Measurements from ENCODE around the gene CARMIL1.

Gene CARMIL1

GRCh38 chr6:25482996-25483395 is 203.8 kb downstream of the CARMIL1 start:
- Histone ChIP-seq H3K4me3 (ENCODE audit: low read length) (no peak overlapping the region), H3K36me3 (ENCODE audit: control insufficient read depth, insufficient read depth, low read length, severe bottlenecking) (peaks cover 6% of the 10 kb centered on the region), H3K4me1 (ENCODE audit: control insufficient read depth, insufficient read depth, low read length) (peaks cover 2% of the 10 kb centered on the region), H3K27me3 (replicated peaks; ENCODE audit: control insufficient read depth, insufficient read depth, low read length) (no peaks in the 10 kb centered on the region), H3K9me3 (ENCODE audit: control insufficient read depth, low read length) (no peaks in the 10 kb centered on the region), H3K9ac (ENCODE audit: low read length) (no peak overlapping the region)
- no peak for DNase-seq (ENCODE audit: low read depth)

- no peak overlapping the region for H3K4me3 ChIP-seq (ENCODE audit: low read length)
- no peak for DNase-seq (ENCODE audit: low read depth)
- H3K9me3 ChIP-seq (ENCODE audit: control insufficient read depth, low read length) = no peaks in the 10 kb centered on the region
- H3K36me3 ChIP-seq (ENCODE audit: control insufficient read depth, insufficient read depth, low read length, severe bottlenecking) = peaks cover 10% of the 10 kb centered on the region
- H3K27me3 ChIP-seq (replicated peaks; ENCODE audit: control insufficient read depth, insufficient read depth, low read length) = no peaks in the 10 kb centered on the region
- H3K9ac ChIP-seq (ENCODE audit: low read length) = no peak overlapping the region
- peaks cover 2% of the 10 kb centered on the region for H3K4me1 ChIP-seq (ENCODE audit: control insufficient read depth, insufficient read depth, low read length)
Observed at GRCh38 chr6:25483943-25484342, 204.8 kb downstream of the CARMIL1 start.

- no peak for DNase-seq (ENCODE audit: low read depth)
- no peak overlapping the region for H3K4me3 ChIP-seq (ENCODE audit: low read length)
Observed at GRCh38 chr6:25484900-25485299, 205.7 kb downstream of the CARMIL1 start.

GRCh38 chr6:25485821-25486534 is 206.8 kb downstream of the CARMIL1 start:
- Histone ChIP-seq H3K4me1 (ENCODE audit: control insufficient read depth, insufficient read depth, low read length) (peaks cover 6% of the 10 kb centered on the region), H3K36me3 (ENCODE audit: control insufficient read depth, insufficient read depth, low read length, severe bottlenecking) (peaks cover 10% of the 10 kb centered on the region), H3K9ac (ENCODE audit: low read length) (no peak overlapping the region), H3K4me3 (ENCODE audit: low read length) (no peak overlapping the region), H3K9me3 (ENCODE audit: control insufficient read depth, low read length) (no peaks in the 10 kb centered on the region), H3K27me3 (replicated peaks; ENCODE audit: control insufficient read depth, insufficient read depth, low read length) (no peaks in the 10 kb centered on the region)
- no peak for DNase-seq (ENCODE audit: low read depth)

More at GRCh38 chr6:25484900-25485299, 205.7 kb downstream of the CARMIL1 start:
- Histone ChIP-seq H3K4me1 (ENCODE audit: control insufficient read depth, insufficient read depth, low read length) (peaks cover 2% of the 10 kb centered on the region), H3K9ac (ENCODE audit: low read length) (no peak overlapping the region), H3K9me3 (ENCODE audit: control insufficient read depth, low read length) (no peaks in the 10 kb centered on the region), H3K36me3 (ENCODE audit: control insufficient read depth, insufficient read depth, low read length, severe bottlenecking) (peaks cover 10% of the 10 kb centered on the region), H3K27me3 (replicated peaks; ENCODE audit: control insufficient read depth, insufficient read depth, low read length) (no peaks in the 10 kb centered on the region)

GRCh38 chr6:25486550-25486949 is 207.4 kb downstream of the CARMIL1 start:
- DNase-seq (ENCODE audit: low read depth) = no peak
- Histone ChIP-seq H3K9me3 (ENCODE audit: control insufficient read depth, low read length) (no peaks in the 10 kb centered on the region), H3K4me1 (ENCODE audit: control insufficient read depth, insufficient read depth, low read length) (peaks cover 6% of the 10 kb centered on the region), H3K27me3 (replicated peaks; ENCODE audit: control insufficient read depth, insufficient read depth, low read length) (no peaks in the 10 kb centered on the region), H3K9ac (ENCODE audit: low read length) (no peak overlapping the region), H3K36me3 (ENCODE audit: control insufficient read depth, insufficient read depth, low read length, severe bottlenecking) (peaks cover 10% of the 10 kb centered on the region), H3K4me3 (ENCODE audit: low read length) (no peak overlapping the region)

DNA sequence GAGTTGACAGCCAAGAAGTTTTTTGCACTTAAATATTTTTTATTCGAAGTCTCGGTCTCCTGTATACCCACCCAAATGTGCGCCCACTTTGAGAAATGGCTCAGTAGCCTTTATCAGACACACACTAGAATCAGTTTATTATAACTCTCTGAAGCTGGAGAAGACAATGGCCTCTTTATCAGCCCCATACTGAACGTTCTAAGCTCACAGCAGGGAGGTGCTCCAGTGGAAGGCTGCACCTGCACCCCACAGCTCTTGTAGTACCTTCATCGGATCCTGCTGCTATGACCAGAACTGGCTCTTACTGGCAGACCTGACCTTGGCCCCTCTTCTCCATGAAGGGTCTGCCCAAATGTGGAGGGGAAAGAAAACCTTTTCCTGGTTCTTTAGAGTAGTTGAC is 207.8 kb downstream of the CARMIL1 start:
- DNase-seq (ENCODE audit: low read depth) = no peak
- H3K36me3 ChIP-seq (ENCODE audit: control insufficient read depth, insufficient read depth, low read length, severe bottlenecking) = peaks cover 10% of the 10 kb centered on the region
- peaks cover 6% of the 10 kb centered on the region for H3K4me1 ChIP-seq (ENCODE audit: control insufficient read depth, insufficient read depth, low read length)

DNA sequence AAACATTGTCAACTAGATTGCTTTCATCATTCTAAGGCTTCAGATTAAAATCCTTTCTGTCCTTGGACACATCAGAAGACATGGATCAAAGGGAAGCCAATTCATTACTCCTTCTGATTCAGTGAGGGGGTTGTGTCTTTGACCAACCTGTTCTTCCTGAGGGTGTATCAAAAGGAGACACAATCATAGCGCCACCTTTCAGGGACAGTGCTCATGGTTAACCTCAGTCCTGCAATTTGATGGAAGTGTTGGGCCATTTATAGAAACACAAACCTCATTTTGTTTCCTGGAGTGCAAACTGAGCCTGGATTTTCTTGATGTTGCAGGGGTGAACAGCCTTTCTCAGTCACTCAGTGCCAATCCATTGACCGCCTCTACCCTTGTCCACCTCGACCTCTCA is 209.0 kb downstream of the CARMIL1 start:
- no peak for DNase-seq (ENCODE audit: low read depth)
- peaks cover 6% of the 10 kb centered on the region for H3K4me1 ChIP-seq (ENCODE audit: control insufficient read depth, insufficient read depth, low read length)
- H3K27me3 ChIP-seq (replicated peaks; ENCODE audit: control insufficient read depth, insufficient read depth, low read length) = no peaks in the 10 kb centered on the region
- H3K9ac ChIP-seq (ENCODE audit: low read length) = no peak overlapping the region
- peaks cover 6% of the 10 kb centered on the region for H3K36me3 ChIP-seq (ENCODE audit: control insufficient read depth, insufficient read depth, low read length, severe bottlenecking)
- no peaks in the 10 kb centered on the region for H3K9me3 ChIP-seq (ENCODE audit: control insufficient read depth, low read length)
- no peak overlapping the region for H3K4me3 ChIP-seq (ENCODE audit: low read length)

More for the DNA sequence above, 207.8 kb downstream of the CARMIL1 start:
- no peaks in the 10 kb centered on the region for H3K27me3 ChIP-seq (replicated peaks; ENCODE audit: control insufficient read depth, insufficient read depth, low read length)
- H3K4me3 ChIP-seq (ENCODE audit: low read length) = no peak overlapping the region
- H3K9me3 ChIP-seq (ENCODE audit: control insufficient read depth, low read length) = no peaks in the 10 kb centered on the region
- H3K9ac ChIP-seq (ENCODE audit: low read length) = no peak overlapping the region

DNA sequence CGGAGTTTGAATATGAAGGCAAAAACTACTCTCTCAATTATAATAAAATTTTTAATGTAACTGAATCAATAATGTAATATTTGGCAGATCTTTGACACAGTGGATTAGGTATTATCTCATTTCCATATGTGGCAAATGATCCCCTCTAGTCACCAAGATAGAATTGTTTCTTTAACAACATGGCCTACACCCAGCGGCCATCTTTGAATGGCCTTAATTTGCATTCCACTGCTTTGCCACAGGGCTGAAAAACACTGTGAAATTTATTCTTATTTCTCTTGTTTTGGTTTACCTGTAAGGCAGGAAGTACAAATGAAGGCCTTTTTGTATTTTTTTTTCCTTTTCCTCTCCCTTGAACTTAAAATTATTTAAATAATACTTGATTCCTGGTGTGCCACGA is 210.2 kb downstream of the CARMIL1 start:
- Histone ChIP-seq H3K4me1 (ENCODE audit: control insufficient read depth, insufficient read depth, low read length) (peaks cover 4% of the 10 kb centered on the region), H3K9me3 (ENCODE audit: control insufficient read depth, low read length) (no peaks in the 10 kb centered on the region)
- DNase-seq (ENCODE audit: low read depth) = no peak

DNA sequence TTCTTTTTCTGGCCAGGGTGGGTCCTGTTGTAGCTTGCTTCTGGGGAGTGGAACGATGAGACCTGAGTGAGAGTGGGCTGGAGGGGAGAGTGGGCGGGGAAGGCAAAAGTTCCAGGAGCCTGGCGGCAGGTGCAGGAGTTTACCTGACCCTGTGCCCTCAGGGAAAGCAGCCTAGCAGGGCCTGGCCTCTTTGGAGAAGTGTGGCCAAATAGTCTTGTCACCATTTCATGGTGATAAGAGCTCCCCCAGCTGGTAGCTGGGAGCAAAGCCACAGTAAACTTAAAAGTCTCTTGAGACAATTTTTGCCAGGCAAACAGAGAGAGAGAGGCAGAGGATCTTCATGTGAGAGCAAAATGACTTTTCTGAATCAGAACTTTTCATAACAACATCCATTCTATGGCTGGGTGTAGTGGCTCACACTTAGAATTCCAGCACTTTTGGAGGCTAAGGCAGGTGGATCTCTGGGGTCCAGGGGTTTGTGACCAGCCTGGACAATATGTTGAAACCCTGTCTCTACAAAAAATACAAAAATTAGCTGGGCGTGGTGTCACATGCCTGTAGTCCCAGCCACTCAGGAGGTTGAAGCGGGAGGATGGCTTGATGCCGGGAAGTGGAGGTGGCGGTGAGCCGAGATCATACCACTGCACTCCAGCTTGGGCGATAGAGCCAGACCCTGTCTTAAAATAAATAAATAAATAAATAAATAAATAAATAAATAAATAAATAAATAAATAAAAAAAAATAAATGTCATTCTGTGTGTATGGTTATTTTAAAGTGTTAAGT is 211.0 kb downstream of the CARMIL1 start:
- peak; percentile 94 for DNase-seq (ENCODE audit: low read depth)
- H3K4me1 ChIP-seq (ENCODE audit: control insufficient read depth, insufficient read depth, low read length) = peaks cover 4% of the 10 kb centered on the region
- no peaks in the 10 kb centered on the region for H3K27me3 ChIP-seq (replicated peaks; ENCODE audit: control insufficient read depth, insufficient read depth, low read length)
- no peaks in the 10 kb centered on the region for H3K9me3 ChIP-seq (ENCODE audit: control insufficient read depth, low read length)
- peaks cover 15% of the 10 kb centered on the region for H3K36me3 ChIP-seq (ENCODE audit: control insufficient read depth, insufficient read depth, low read length, severe bottlenecking)
- H3K4me3 ChIP-seq (ENCODE audit: low read length) = no peak overlapping the region
- H3K9ac ChIP-seq (ENCODE audit: low read length) = no peak overlapping the region

More for the DNA sequence above, 210.2 kb downstream of the CARMIL1 start:
- Histone ChIP-seq H3K9ac (ENCODE audit: low read length) (no peak overlapping the region), H3K4me3 (ENCODE audit: low read length) (no peak overlapping the region), H3K27me3 (replicated peaks; ENCODE audit: control insufficient read depth, insufficient read depth, low read length) (no peaks in the 10 kb centered on the region), H3K36me3 (ENCODE audit: control insufficient read depth, insufficient read depth, low read length, severe bottlenecking) (peaks cover 12% of the 10 kb centered on the region)

DNA sequence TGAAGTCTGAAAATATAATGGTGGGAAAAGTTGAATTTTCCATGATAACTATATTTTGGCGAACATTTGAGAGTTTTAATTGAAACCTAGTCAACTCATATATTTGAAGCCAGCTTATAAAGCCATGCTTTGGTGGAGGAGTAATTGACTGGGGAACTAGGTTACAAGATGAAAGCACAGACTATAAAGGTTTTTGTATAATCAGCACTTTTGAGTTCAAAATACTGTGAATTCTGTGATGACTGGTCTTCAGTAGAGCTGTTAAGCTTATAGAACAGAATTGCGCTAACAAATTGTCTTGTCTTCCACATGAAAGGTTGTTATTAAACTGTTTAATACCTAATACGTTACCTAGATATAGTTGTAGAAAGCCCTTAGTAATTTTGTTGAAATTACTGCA is 213.8 kb downstream of the CARMIL1 start:
- no peak for DNase-seq (ENCODE audit: low read depth)
- Histone ChIP-seq H3K4me3 (ENCODE audit: low read length) (no peak overlapping the region), H3K27me3 (replicated peaks; ENCODE audit: control insufficient read depth, insufficient read depth, low read length) (no peaks in the 10 kb centered on the region), H3K4me1 (ENCODE audit: control insufficient read depth, insufficient read depth, low read length) (peaks cover 4% of the 10 kb centered on the region), H3K36me3 (ENCODE audit: control insufficient read depth, insufficient read depth, low read length, severe bottlenecking) (peaks cover 17% of the 10 kb centered on the region), H3K9me3 (ENCODE audit: control insufficient read depth, low read length) (no peaks in the 10 kb centered on the region), H3K9ac (ENCODE audit: low read length) (no peak overlapping the region)

DNA sequence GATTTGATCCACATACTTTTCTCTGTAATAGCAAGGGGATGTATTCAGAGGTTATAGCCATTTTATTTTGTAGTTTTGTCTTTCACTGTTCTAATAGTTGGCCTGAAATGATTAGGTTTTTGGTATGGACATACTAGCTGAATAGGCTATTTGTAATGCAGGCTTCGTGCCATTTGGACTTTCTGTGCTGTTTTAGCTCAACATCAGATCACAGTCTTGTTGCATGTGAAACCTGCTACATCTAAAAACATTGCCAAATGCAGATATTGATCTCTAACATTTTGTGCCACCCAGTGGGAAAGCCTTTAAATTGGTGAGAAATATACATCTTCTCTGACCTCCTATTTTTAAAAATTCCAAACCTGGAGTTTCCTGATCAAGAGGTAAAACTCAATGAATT is 215.3 kb downstream of the CARMIL1 start:
- H3K4me3 ChIP-seq (ENCODE audit: low read length) = no peak overlapping the region
- H3K27me3 ChIP-seq (replicated peaks; ENCODE audit: control insufficient read depth, insufficient read depth, low read length) = no peaks in the 10 kb centered on the region
- no peaks in the 10 kb centered on the region for H3K9me3 ChIP-seq (ENCODE audit: control insufficient read depth, low read length)
- peaks cover 5% of the 10 kb centered on the region for H3K4me1 ChIP-seq (ENCODE audit: control insufficient read depth, insufficient read depth, low read length)
- H3K36me3 ChIP-seq (ENCODE audit: control insufficient read depth, insufficient read depth, low read length, severe bottlenecking) = peaks cover 12% of the 10 kb centered on the region
- DNase-seq (ENCODE audit: low read depth) = no peak
- H3K9ac ChIP-seq (ENCODE audit: low read length) = no peak overlapping the region

Measured in adipocyte (in vitro differentiated cells).